OCI-LY7 (cell line): ENCODE results near the gene KIAA0930.

Experiments used
- CTCF ChIP-seq: fragments of 200-600 bp; sonication (generic); conservative IDR thresholded peaks from 2 replicates; pipeline ENCODE4 v1.5.1; 2014; ENCODE audit warnings: mild to moderate bottlenecking, antibody characterized with exemption, low read length, moderate library complexity, mixed read lengths
- EZH2phosphoT487 ChIP-seq: fragments of 200-600 bp; sonication (generic); IDR thresholded peaks from 2 replicates; pipeline ENCODE4 v1.6.1; 2018; ENCODE audit warnings: low read depth, borderline replicate concordance, mild to moderate bottlenecking, mixed run types, antibody characterized with exemption, low read length, moderate library complexity, mixed read lengths

- TF ChIP-seq CTCF (no peak), EZH2phosphoT487 (no peak)
Measured at GRCh38 chr22:45226503-45227186, 14.0 kb downstream of the KIAA0930 start.
